Measurements from ENCODE around the gene MED13L.
A peak's percentile ranks its signal among the peaks of the same experiment; 100 is the strongest.

MED13L gene

DNA sequence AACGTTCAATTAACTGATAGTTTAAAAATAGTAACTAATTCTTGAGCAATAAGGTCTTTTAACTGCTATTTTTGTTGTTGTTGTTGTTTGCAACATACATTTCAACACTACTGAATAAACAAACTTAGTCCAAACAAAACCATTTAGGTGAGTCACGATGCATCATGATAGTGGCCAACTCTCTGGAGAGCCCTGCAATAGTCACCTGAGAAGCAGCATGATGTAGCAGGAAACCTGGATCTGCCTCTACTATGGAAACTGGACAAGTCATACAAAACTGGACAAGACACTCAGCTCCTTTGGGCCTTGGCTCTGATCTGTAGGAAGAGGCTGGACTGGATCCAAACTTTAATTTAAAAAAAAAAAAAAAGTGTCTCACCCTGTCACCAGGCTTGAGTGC, 117.3 kb downstream of the MED13L start:
- no peak overlapping the region for H3K4me3 ChIP-seq (replicated peaks; ENCODE audit: low read depth, low read length)
- TF ChIP-seq, protein P1, sequence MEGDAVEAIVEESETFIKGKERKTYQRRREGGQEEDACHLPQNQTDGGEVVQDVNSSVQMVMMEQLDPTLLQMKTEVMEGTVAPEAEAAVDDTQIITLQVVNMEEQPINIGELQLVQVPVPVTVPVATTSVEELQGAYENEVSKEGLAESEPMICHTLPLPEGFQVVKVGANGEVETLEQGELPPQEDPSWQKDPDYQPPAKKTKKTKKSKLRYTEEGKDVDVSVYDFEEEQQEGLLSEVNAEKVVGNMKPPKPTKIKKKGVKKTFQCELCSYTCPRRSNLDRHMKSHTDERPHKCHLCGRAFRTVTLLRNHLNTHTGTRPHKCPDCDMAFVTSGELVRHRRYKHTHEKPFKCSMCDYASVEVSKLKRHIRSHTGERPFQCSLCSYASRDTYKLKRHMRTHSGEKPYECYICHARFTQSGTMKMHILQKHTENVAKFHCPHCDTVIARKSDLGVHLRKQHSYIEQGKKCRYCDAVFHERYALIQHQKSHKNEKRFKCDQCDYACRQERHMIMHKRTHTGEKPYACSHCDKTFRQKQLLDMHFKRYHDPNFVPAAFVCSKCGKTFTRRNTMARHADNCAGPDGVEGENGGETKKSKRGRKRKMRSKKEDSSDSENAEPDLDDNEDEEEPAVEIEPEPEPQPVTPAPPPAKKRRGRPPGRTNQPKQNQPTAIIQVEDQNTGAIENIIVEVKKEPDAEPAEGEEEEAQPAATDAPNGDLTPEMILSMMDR (IDR thresholded peaks at IDR 0.05; ENCODE audit: low read length, missing control alignments): no peak
- DNase-seq (ENCODE audit: low read depth): no peak

- no peak for DNase-seq (ENCODE audit: low read depth)
- H3K4me3 ChIP-seq (replicated peaks; ENCODE audit: low read depth, low read length): no peak overlapping the region
- TF ChIP-seq, protein P1 (IDR thresholded peaks at IDR 0.05; ENCODE audit: low read length, missing control alignments): no peak
These were observed 117.8 kb downstream of the MED13L start for GRCh38 chr12:116159593-116160200.

GRCh38 chr12:116159175-116159574, 118.3 kb downstream of the MED13L start:
- peak; percentile 82 for DNase-seq (ENCODE audit: low read depth)
- TF ChIP-seq, protein P1 (IDR thresholded peaks at IDR 0.05; ENCODE audit: low read length, missing control alignments): no peak
- H3K4me3 ChIP-seq (replicated peaks; ENCODE audit: low read depth, low read length): no peak overlapping the region

DNA sequence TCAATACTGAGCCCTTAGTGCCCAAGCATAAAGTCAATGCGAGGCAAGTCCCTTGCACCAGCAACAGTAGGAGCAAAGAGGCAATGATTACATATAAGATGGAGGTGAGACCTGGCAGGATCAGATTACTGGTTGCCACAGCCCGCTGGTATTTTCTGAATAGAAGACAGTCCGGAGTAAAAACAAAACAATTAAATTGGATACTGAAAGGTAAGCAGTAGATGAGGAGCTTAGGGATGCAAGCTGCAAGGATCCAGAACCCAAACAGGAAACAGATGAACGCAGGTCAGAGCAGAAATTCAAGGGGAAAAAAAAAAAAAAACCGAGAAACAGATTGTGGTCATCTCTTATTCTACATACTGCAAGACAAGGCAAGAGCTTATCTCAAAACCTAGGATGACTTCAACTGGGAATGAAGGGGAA, 119.6 kb downstream of the MED13L start:
- TF ChIP-seq, protein P1 (IDR thresholded peaks at IDR 0.05; ENCODE audit: low read length, missing control alignments): no peak
- H3K4me3 ChIP-seq (replicated peaks; ENCODE audit: low read depth, low read length): no peak overlapping the region
- DNase-seq (ENCODE audit: low read depth): no peak

- TF ChIP-seq, protein P1 (IDR thresholded peaks at IDR 0.05; ENCODE audit: low read length, missing control alignments): no peak
- no peak overlapping the region for H3K4me3 ChIP-seq (replicated peaks; ENCODE audit: low read depth, low read length)
- no peak for DNase-seq (ENCODE audit: low read depth)
These were observed 120.9 kb downstream of the MED13L start for GRCh38 chr12:116156614-116157013.

DNA sequence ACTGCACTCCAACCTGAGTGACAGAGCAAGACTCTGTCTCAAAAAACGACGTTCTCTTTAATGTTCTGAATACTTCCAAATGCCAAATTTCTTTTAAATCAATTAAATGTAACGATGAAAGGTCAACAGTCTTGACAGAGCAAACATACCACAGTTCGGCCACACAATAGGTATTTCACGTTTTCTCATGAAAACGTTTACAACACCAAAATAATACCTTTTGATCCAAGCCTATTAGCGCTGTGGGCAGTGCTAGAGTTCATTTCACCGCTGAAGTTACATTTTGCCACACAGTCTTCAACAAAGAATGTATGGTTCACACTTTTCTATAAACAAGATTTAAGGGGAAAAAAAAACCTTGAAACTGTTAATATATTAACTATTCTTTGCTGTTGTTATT, 122.1 kb downstream of the MED13L start:
- H3K4me3 ChIP-seq (replicated peaks; ENCODE audit: low read depth, low read length): no peak overlapping the region

More for the DNA sequence above, 122.1 kb downstream of the MED13L start:
- TF ChIP-seq, protein P1 (IDR thresholded peaks at IDR 0.05; ENCODE audit: low read length, missing control alignments): no peak
- DNase-seq (ENCODE audit: low read depth): no peak
